ENCODE measurements around the gene TEC.

The TEC gene

DNA sequence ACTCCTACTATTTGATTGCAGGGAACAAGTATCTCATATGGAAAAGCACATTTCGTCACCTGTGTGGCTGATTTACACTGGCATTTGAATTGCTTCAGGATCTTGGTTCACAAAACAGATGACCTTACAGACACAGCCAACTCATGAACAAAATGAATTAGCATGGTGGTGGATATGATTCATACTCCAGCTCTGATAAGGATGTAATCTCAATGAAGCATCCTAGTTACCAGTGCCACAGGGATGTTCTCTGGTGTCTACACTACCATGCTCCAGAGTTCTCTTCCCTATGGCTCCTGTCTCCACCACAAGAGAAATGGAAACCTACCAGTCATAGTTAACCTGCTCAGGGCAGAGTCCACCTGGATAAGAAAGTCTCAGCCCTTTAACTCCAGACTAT lies 40.7 kb downstream of the TEC start:
- no peak overlapping the region for H3K4me3 ChIP-seq (ENCODE audit: control insufficient read depth, low read depth, low read length)
- TF ChIP-seq, protein P1, sequence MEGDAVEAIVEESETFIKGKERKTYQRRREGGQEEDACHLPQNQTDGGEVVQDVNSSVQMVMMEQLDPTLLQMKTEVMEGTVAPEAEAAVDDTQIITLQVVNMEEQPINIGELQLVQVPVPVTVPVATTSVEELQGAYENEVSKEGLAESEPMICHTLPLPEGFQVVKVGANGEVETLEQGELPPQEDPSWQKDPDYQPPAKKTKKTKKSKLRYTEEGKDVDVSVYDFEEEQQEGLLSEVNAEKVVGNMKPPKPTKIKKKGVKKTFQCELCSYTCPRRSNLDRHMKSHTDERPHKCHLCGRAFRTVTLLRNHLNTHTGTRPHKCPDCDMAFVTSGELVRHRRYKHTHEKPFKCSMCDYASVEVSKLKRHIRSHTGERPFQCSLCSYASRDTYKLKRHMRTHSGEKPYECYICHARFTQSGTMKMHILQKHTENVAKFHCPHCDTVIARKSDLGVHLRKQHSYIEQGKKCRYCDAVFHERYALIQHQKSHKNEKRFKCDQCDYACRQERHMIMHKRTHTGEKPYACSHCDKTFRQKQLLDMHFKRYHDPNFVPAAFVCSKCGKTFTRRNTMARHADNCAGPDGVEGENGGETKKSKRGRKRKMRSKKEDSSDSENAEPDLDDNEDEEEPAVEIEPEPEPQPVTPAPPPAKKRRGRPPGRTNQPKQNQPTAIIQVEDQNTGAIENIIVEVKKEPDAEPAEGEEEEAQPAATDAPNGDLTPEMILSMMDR (conservative IDR thresholded peaks at IDR 0.05; ENCODE audit: control insufficient read depth, insufficient read depth, low read depth, low read length), result no peak
- no peak for DNase-seq (ENCODE audit: low read depth)

DNA sequence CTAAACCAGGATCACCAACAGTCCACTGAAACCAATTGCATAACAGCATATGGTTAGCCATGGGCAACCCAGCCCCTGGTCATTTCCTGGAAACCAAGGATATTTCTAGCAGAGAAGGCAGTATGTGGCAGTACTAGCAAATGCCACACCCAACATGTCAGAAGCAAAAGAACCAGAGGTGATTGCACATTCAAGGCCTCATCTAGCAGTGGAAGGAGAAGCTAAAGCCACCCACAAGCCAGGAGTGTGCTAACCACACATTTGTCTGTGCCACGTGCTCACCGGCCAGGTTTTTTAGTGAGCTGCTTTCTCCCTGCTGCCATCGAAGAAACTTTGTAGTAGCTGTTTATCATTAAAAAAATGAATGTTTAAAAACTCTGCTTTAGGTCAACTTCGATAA lies 42.0 kb downstream of the TEC start:
- DNase-seq (ENCODE audit: low read depth), result no peak
- TF ChIP-seq, protein P1 (conservative IDR thresholded peaks at IDR 0.05; ENCODE audit: control insufficient read depth, insufficient read depth, low read depth, low read length), result no peak
- H3K4me3 ChIP-seq (ENCODE audit: control insufficient read depth, low read depth, low read length), result no peak overlapping the region

DNA sequence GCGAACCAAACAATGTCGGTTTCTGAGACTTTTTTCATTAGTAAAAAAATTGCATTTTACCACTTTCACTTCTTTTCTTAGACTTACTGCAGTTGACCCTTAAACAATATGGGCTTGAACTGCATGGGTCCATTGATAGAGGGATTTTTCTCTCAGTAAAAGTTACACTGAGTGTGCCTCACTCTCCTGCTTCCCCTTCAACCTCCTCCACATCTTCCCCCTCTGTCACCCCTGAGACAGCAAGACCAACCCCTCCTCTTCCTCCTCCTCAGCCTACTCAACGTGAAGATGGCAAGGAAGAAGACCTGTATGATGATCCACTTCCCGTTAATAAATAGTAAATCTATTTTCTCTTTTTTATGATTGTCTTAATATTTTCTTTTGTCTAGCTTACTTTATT lies 43.4 kb downstream of the TEC start:
- no peak overlapping the region for H3K4me3 ChIP-seq (ENCODE audit: control insufficient read depth, low read depth, low read length)
- DNase-seq (ENCODE audit: low read depth), result no peak
- TF ChIP-seq, protein P1 (conservative IDR thresholded peaks at IDR 0.05; ENCODE audit: control insufficient read depth, insufficient read depth, low read depth, low read length), result no peak

DNA sequence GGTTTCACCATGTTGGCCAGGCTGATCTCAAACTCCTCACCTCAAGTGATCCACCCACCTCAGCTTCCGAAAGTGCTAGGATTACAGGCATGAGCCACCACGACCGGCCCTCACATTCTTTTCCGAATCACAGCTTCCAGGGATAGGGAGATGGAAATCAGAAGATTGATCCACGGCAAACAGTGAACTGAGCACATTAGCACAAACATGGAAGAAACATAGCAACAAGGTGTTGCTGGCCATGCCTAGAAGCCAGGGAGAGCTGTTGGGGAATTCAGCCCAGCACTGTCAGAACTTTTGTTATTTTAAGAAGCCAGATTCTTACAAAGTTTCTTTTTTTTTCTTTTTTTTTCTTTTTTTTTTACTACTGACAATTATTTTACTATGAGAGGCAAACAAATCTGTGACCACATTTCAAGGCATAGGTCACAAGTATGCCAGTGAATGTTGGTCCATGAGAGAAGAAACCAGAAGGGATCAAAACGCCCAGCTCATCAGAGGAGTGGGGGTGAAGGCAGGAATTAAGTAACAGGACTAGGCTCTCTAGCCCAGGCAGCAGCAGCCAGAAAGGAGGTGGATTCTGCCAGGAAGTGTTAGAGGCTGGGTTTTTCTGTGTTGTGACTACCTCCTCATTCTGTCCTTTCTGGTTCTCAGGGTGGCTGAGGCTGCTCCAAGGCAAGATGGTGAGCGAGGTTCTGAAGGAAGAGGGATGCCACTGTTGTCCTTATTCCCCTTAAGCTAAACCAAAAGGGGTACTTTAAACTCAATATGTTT lies 44.1 kb downstream of the TEC start:
- DNase-seq (ENCODE audit: low read depth), result no peak
- TF ChIP-seq, protein P1 (conservative IDR thresholded peaks at IDR 0.05; ENCODE audit: control insufficient read depth, insufficient read depth, low read depth, low read length), result no peak
- no peak overlapping the region for H3K4me3 ChIP-seq (ENCODE audit: control insufficient read depth, low read depth, low read length)

DNA sequence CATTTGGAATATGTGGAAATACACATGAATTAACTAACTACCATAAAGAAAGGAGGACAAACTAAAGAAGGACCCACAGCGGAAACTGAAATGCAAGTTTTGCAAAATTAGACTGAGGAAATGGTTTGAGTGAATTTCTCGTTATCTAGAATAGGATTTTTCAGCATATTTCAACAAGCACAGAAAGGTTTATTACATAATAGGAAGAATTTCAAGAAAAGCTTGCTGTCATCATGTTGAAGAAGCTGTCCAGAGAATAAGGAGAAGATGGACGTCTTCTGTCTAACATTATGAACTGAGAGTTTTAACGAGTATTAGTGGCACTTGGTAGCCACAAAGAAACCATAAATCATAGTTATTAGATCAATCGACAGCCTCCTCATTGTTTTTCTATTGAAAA lies 45.0 kb downstream of the TEC start:
- DNase-seq (ENCODE audit: low read depth), result no peak
- TF ChIP-seq, protein P1 (conservative IDR thresholded peaks at IDR 0.05; ENCODE audit: control insufficient read depth, insufficient read depth, low read depth, low read length), result no peak
- H3K4me3 ChIP-seq (ENCODE audit: control insufficient read depth, low read depth, low read length), result no peak overlapping the region

DNA sequence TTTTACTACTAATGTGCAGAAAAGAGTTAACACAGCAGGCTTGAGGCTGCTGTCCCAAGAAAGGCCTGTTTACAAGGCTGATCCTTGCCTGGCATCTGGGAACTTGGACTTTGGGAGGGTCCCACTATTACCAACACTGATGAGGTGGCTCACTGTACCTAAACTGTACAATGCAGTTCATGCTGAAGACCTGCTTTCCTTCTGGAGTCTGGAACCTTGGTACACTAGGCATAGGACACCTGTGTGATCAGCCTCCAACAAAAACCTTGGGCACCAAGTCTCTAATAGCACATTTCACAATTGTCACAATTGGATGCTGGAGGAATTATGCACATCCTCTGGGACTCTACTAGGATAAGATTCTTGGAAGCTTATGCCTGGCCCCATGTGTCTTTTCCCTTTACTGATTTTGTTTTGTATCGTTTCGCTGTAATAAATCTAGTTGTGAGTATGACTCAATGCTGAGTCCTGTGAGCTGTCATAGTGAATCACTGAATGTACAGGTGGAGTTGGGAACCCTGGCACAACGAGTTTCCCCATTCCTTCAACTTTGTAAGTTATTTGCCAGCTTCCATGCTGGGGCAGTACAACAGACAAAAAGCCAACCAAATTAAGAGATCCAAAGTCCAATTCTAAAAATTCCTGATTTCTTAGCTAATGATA lies 45.9 kb downstream of the TEC start:
- DNase-seq (ENCODE audit: low read depth), result peak; percentile 68
- TF ChIP-seq, protein P1 (conservative IDR thresholded peaks at IDR 0.05; ENCODE audit: control insufficient read depth, insufficient read depth, low read depth, low read length), result no peak
- no peak overlapping the region for H3K4me3 ChIP-seq (ENCODE audit: control insufficient read depth, low read depth, low read length)

Data from fibroblast of mammary gland (primary cell).